ENCODE results near the gene PALLD.

PALLD gene

DNA sequence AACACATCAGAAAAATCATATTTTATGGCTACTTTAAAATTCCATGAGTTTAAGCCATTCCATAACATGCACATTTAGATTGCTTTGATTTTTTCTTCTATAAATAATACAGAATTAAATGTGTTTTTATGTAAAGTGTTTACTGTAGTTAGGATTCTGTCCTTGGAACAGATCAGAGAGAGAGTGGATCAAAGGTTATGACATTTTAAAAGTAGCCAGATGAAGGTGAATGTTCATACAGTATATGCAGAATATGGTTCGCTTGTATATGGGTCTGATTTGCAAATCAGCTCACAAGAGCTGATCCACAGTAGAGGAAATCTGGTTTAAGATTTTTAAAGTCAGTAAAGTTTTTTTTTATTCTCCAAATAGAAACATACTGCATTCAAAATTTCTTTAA, 7.2 kb upstream of the PALLD start:
- Histone ChIP-seq H3K9me3 (ENCODE audit: insufficient read depth, low read length, severe bottlenecking) (no peaks in the 10 kb centered on the region), H3K9ac (ENCODE audit: low read depth, low read length) (no peak overlapping the region), H3K79me2 (ENCODE audit: insufficient read depth, low read length) (no peaks in the 10 kb centered on the region), H3K27ac (ENCODE audit: low read length) (no peak overlapping the region), H3K4me2 (ENCODE audit: insufficient read depth, low read length) (peak overlapping the region; percentile 37), H4K20me1 (ENCODE audit: insufficient read depth, low read length) (no peaks in the 10 kb centered on the region), H3K36me3 (ENCODE audit: insufficient read depth, low read length) (no peaks in the 10 kb centered on the region), H2AFZ (ENCODE audit: low read depth, low read length) (no peak overlapping the region), H3K27me3 (ENCODE audit: insufficient read depth, low read length, poor library complexity) (no peaks in the 10 kb centered on the region), H3K4me3 (ENCODE audit: low read depth in 1 of 2, low read length in 2 of 2) (no peak overlapping the region), H3K4me1 (ENCODE audit: insufficient read depth, low read length) (peaks cover 17% of the 10 kb centered on the region)
- ATAC-seq (ENCODE audit: insufficient read depth, low read depth) (no peak), DNase-seq (no peak)
- TF ChIP-seq EZH2 (IDR thresholded peaks at IDR 0.05; ENCODE audit: borderline replicate concordance, low read depth, low read length, severe bottlenecking), result no peak
- TF ChIP-seq, protein P1, sequence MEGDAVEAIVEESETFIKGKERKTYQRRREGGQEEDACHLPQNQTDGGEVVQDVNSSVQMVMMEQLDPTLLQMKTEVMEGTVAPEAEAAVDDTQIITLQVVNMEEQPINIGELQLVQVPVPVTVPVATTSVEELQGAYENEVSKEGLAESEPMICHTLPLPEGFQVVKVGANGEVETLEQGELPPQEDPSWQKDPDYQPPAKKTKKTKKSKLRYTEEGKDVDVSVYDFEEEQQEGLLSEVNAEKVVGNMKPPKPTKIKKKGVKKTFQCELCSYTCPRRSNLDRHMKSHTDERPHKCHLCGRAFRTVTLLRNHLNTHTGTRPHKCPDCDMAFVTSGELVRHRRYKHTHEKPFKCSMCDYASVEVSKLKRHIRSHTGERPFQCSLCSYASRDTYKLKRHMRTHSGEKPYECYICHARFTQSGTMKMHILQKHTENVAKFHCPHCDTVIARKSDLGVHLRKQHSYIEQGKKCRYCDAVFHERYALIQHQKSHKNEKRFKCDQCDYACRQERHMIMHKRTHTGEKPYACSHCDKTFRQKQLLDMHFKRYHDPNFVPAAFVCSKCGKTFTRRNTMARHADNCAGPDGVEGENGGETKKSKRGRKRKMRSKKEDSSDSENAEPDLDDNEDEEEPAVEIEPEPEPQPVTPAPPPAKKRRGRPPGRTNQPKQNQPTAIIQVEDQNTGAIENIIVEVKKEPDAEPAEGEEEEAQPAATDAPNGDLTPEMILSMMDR (IDR thresholded peaks at IDR 0.05; ENCODE audit: borderline replicate concordance, extremely low read depth, low read length, poor library complexity, severe bottlenecking), result no peak

DNA sequence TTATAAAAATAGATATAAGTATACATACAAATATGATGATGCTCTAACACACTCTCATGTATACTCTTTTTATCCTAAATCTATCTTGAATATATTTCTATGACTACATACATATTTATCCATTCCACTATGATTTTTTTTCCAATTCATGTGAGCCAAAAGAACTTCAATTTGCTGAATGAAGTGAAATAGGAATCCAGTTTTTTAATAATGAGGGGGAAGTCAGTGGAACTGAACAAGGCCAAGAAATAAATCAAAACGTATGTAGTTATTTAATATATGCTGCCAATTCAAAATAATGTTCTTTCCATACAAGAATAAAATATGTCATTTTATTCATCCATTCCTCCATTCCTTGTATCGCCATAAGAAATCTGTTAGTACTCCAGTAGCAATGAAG, 6.1 kb upstream of the PALLD start:
- DNase-seq (no peak), ATAC-seq (ENCODE audit: insufficient read depth, low read depth) (no peak)
- no peaks in the 10 kb centered on the region for H4K20me1 ChIP-seq (ENCODE audit: insufficient read depth, low read length)
- H3K79me2 ChIP-seq (ENCODE audit: insufficient read depth, low read length), result no peaks in the 10 kb centered on the region
- TF ChIP-seq EZH2 (IDR thresholded peaks at IDR 0.05; ENCODE audit: borderline replicate concordance, low read depth, low read length, severe bottlenecking), result no peak
- TF ChIP-seq, protein P1 (IDR thresholded peaks at IDR 0.05; ENCODE audit: borderline replicate concordance, extremely low read depth, low read length, poor library complexity, severe bottlenecking), result no peak
- no peak overlapping the region for H2AFZ ChIP-seq (ENCODE audit: low read depth, low read length)
- H3K36me3 ChIP-seq (ENCODE audit: insufficient read depth, low read length), result no peaks in the 10 kb centered on the region
- no peak overlapping the region for H3K4me3 ChIP-seq (ENCODE audit: low read depth in 1 of 2, low read length in 2 of 2)
- H3K9me3 ChIP-seq (ENCODE audit: insufficient read depth, low read length, severe bottlenecking), result no peaks in the 10 kb centered on the region
- H3K4me2 ChIP-seq (ENCODE audit: insufficient read depth, low read length), result no peak overlapping the region
- no peak overlapping the region for H3K9ac ChIP-seq (ENCODE audit: low read depth, low read length)
- peaks cover 17% of the 10 kb centered on the region for H3K4me1 ChIP-seq (ENCODE audit: insufficient read depth, low read length)
- no peak overlapping the region for H3K27ac ChIP-seq (ENCODE audit: low read length)
- H3K27me3 ChIP-seq (ENCODE audit: insufficient read depth, low read length, poor library complexity), result no peaks in the 10 kb centered on the region

DNA sequence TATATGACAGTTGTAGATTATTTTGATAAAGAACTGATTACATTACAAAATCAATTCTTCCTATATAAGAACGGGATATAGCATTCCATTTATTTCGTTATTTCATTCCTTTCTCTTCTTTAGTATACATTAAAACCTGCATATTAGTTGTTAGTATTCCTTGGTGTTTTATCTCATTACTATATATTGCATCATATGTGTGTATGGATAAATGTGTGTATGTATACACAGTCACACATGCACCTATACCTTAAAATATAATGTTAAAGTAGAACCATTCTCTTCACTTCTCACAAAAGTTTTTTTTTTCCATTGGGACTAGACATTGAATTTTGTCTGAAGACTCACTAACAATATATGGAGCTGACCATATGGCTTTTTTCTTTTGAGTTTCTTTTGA, 5.3 kb upstream of the PALLD start:
- Histone ChIP-seq H3K27ac (ENCODE audit: low read length) (no peak overlapping the region), H3K9ac (ENCODE audit: low read depth, low read length) (no peak overlapping the region), H3K79me2 (ENCODE audit: insufficient read depth, low read length) (no peaks in the 10 kb centered on the region), H3K4me3 (ENCODE audit: low read depth in 1 of 2, low read length in 2 of 2) (no peak overlapping the region), H2AFZ (ENCODE audit: low read depth, low read length) (no peak overlapping the region), H3K4me1 (ENCODE audit: insufficient read depth, low read length) (peaks cover 17% of the 10 kb centered on the region), H3K9me3 (ENCODE audit: insufficient read depth, low read length, severe bottlenecking) (no peaks in the 10 kb centered on the region), H3K4me2 (ENCODE audit: insufficient read depth, low read length) (no peak overlapping the region), H4K20me1 (ENCODE audit: insufficient read depth, low read length) (no peaks in the 10 kb centered on the region), H3K36me3 (ENCODE audit: insufficient read depth, low read length) (no peaks in the 10 kb centered on the region), H3K27me3 (ENCODE audit: insufficient read depth, low read length, poor library complexity) (no peaks in the 10 kb centered on the region)
- TF ChIP-seq, protein P1 (IDR thresholded peaks at IDR 0.05; ENCODE audit: borderline replicate concordance, extremely low read depth, low read length, poor library complexity, severe bottlenecking), result no peak
- TF ChIP-seq EZH2 (IDR thresholded peaks at IDR 0.05; ENCODE audit: borderline replicate concordance, low read depth, low read length, severe bottlenecking), result no peak
- DNase-seq (no peak), ATAC-seq (ENCODE audit: insufficient read depth, low read depth) (no peak)

DNA sequence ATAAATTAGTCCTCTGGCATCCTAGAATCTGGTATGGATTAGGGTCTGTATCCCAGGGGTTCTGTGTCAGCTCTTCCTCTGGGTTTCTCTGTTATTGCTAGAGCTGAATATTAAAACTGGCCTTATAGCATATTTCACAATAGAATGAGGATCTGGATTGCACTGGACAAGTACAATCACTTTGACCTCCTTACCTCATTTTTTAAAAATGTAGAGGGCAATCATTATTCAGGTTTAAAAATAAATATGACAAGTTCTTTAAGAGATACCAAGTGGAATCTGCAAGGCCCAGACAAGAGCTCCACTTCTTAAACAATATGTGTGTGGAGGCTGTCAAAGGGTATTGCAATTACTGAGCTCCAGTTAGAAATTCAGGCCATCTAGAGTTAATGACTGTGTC, 1.4 kb downstream of the PALLD start:
- no peak overlapping the region for H3K4me2 ChIP-seq (ENCODE audit: insufficient read depth, low read length)

More for the DNA sequence above, 1.4 kb downstream of the PALLD start:
- H3K4me3 ChIP-seq (ENCODE audit: low read depth in 1 of 2, low read length in 2 of 2), result no peak overlapping the region
- H4K20me1 ChIP-seq (ENCODE audit: insufficient read depth, low read length), result no peaks in the 10 kb centered on the region
- no peaks in the 10 kb centered on the region for H3K36me3 ChIP-seq (ENCODE audit: insufficient read depth, low read length)
- no peaks in the 10 kb centered on the region for H3K27me3 ChIP-seq (ENCODE audit: insufficient read depth, low read length, poor library complexity)
- TF ChIP-seq, protein P1 (IDR thresholded peaks at IDR 0.05; ENCODE audit: borderline replicate concordance, extremely low read depth, low read length, poor library complexity, severe bottlenecking), result no peak
- no peak for TF ChIP-seq EZH2 (IDR thresholded peaks at IDR 0.05; ENCODE audit: borderline replicate concordance, low read depth, low read length, severe bottlenecking)
- DNase-seq (no peak), ATAC-seq (ENCODE audit: insufficient read depth, low read depth) (no peak)
- no peak overlapping the region for H2AFZ ChIP-seq (ENCODE audit: low read depth, low read length)
- no peak overlapping the region for H3K27ac ChIP-seq (ENCODE audit: low read length)
- peaks cover 9% of the 10 kb centered on the region; the same call in 1 of the 2 replicates for H3K4me1 ChIP-seq (ENCODE audit: insufficient read depth, low read length)
- no peak overlapping the region for H3K9ac ChIP-seq (ENCODE audit: low read depth, low read length)
- H3K9me3 ChIP-seq (ENCODE audit: insufficient read depth, low read length, severe bottlenecking), result no peaks in the 10 kb centered on the region
- H3K79me2 ChIP-seq (ENCODE audit: insufficient read depth, low read length), result no peaks in the 10 kb centered on the region
